Liver (tissue), 9 donors: Measurements from ENCODE around the gene SLC25A22. TPM values are rescaled to one million over a fixed set of nuclear protein-coding genes. Genes with fewer than 3 reads are reported as not detected.
A peak's percentile ranks its signal among the peaks of the same experiment; 100 is the strongest.

ENCODE experiments used
- DNase-seq: peaks from one replicate; pipeline ENCODE4 v3.0.0-alpha.2; 2017; ENCODE audit warnings: low spot score
- H3K27ac ChIP-seq, 2 donors: one replicate each; pipeline ENCODE4 v1.7.0; 2013; ENCODE audit warnings: inconsistent platforms in 2 of 2, low read length in 2 of 2, control low read depth in 1 of 2, low read depth in 1 of 2, mild to moderate bottlenecking in 1 of 2
- H3K27me3 ChIP-seq, 4 donors: one replicate each; pipeline versions ENCODE4 v1.6.1 to v1.7.0; 2013; ENCODE audit warnings: low read length in 3 of 4, inconsistent platforms in 1 of 4, mild to moderate bottlenecking in 1 of 4, moderate library complexity in 1 of 4; ENCODE audit not compliant: control insufficient read depth in 4 of 4, insufficient read depth in 4 of 4
- H3K36me3 ChIP-seq, 4 donors: one replicate each; pipeline versions ENCODE4 v1.6.1 to v1.7.0; 2013; ENCODE audit warnings: low read length in 3 of 4, mild to moderate bottlenecking in 3 of 4, low read depth in 1 of 4, moderate library complexity in 1 of 4; ENCODE audit not compliant: control insufficient read depth in 4 of 4, insufficient read depth in 3 of 4
- H3K4me1 ChIP-seq, 4 donors: one replicate each; pipeline versions ENCODE4 v1.6.1 to v1.7.0; 2013; ENCODE audit warnings: low read length in 3 of 4, mild to moderate bottlenecking in 3 of 4, moderate library complexity in 1 of 4; ENCODE audit not compliant: control insufficient read depth in 4 of 4, insufficient read depth in 4 of 4
- H3K4me3 ChIP-seq, 3 donors: one replicate each; pipeline versions ENCODE4 v1.6.1 to v1.7.0; 2013; ENCODE audit warnings: low read length in 3 of 3, control low read depth in 1 of 3, low read depth in 1 of 3, mild to moderate bottlenecking in 1 of 3
- H3K9ac ChIP-seq, 2 donors: one replicate each; pipeline ENCODE4 v1.7.0; 2013; ENCODE audit warnings: low read length in 2 of 2, mild to moderate bottlenecking in 2 of 2, moderate library complexity in 2 of 2, control low read depth in 1 of 2, low read depth in 1 of 2
- H3K9me3 ChIP-seq, 4 donors: one replicate each; pipeline versions ENCODE4 v1.6.1 to v1.7.0; 2013; ENCODE audit warnings: low read length in 3 of 4; ENCODE audit not compliant: control insufficient read depth in 4 of 4
- FOXA1 ChIP-seq: IDR thresholded peaks from 2 replicates; pipeline ENCODE4 v1.6.1; 2016; ENCODE audit warnings: antibody characterized with exemption
- GABPA ChIP-seq, 2 donors: IDR thresholded peaks in 1 of 2; conservative IDR thresholded peaks in 1 of 2; 2 replicates each; pipeline ENCODE4 v1.6.1; 2016; ENCODE audit warnings: antibody characterized with exemption in 2 of 2, mild to moderate bottlenecking in 1 of 2, moderate library complexity in 1 of 2
- HNF4A ChIP-seq, 2 donors: conservative IDR thresholded peaks; 2 replicates each; pipeline ENCODE4 v1.6.1; 2016; ENCODE audit warnings: antibody characterized with exemption in 2 of 2, mild to moderate bottlenecking in 2 of 2
- NR2F2 ChIP-seq: IDR thresholded peaks from 2 replicates; pipeline ENCODE4 v1.6.1; 2016; ENCODE audit warnings: antibody characterized with exemption
- RAD21 ChIP-seq, 2 donors: IDR thresholded peaks; 2 replicates each; pipeline ENCODE4 v1.6.1; 2016; ENCODE audit warnings: antibody characterized with exemption in 2 of 2, mild to moderate bottlenecking in 2 of 2
- SP1 ChIP-seq: IDR thresholded peaks from 2 replicates; pipeline ENCODE4 v1.6.1; 2018; ENCODE audit warnings: antibody characterized with exemption, mild to moderate bottlenecking
- YY1 ChIP-seq: IDR thresholded peaks from 2 replicates; pipeline ENCODE4 v1.6.1; 2016; ENCODE audit warnings: antibody characterized with exemption, mild to moderate bottlenecking
- WGBS: extraction: QIAGEN DNeasy Blood & Tissue Kit; methylation state at CpG from one replicate; pipeline ENCODE4 v1.1.7; 2013; 5-methylcytosine and 5-hydroxymethylcytosine counted together
- polyA plus RNA-seq, 2 donors: library from polyadenylated mRNA; stranded (reverse) in 1 of 2; unstranded in 1 of 2; fragments of 200-250 nt in 1 of 2; fragments of >200 nt in 1 of 2; fragmentation: Nextera tagmentation in 1 of 2; extraction: Ambion mirVana in 1 of 2; gene quantifications; one replicate each; pipeline versions ENCODE4 v1.2.1 to v1.2.3, GENCODE V29; 2013 to 2015
- total RNA-seq, 2 donors: library from RNA; depleted of rRNA; stranded (reverse); fragments of >200 nt; gene quantifications; one replicate each; pipeline ENCODE4 v1.2.3, GENCODE V29; 2014
- TF ChIP-seq, protein P1 (sequence below): fragments of 150-350 bp; IDR thresholded peaks from 2 replicates; pipeline ENCODE4 v1.5.1; 2017; ENCODE audit warnings: improper control_type of control experiment, low read depth, low read length; ENCODE audit not compliant: missing input control
- TF ChIP-seq, protein P2 (sequence below): IDR thresholded peaks from 2 replicates; pipeline ENCODE4 v1.6.1; 2016; ENCODE audit warnings: antibody characterized with exemption, mild to moderate bottlenecking
- TF ChIP-seq, protein P3 (sequence below): IDR thresholded peaks from 2 replicates; pipeline ENCODE4 v1.6.1; 2016; ENCODE audit warnings: antibody characterized with exemption
- donor health status: healthy.
- donor health status: healthy.
- donor health status: healthy.
- donor health status: healthy.
- donor health status: healthy.

Gene SLC25A22
- total RNA-seq (10 to 100 TPM in 1 of 2 donors, 1 to 10 TPM in 1; 5.3 to 15.1 TPM), polyA plus RNA-seq (10 to 100 TPM in 1 of 2 donors, 1 to 10 TPM in 1; 9.0 to 26.8 TPM)

DNA sequence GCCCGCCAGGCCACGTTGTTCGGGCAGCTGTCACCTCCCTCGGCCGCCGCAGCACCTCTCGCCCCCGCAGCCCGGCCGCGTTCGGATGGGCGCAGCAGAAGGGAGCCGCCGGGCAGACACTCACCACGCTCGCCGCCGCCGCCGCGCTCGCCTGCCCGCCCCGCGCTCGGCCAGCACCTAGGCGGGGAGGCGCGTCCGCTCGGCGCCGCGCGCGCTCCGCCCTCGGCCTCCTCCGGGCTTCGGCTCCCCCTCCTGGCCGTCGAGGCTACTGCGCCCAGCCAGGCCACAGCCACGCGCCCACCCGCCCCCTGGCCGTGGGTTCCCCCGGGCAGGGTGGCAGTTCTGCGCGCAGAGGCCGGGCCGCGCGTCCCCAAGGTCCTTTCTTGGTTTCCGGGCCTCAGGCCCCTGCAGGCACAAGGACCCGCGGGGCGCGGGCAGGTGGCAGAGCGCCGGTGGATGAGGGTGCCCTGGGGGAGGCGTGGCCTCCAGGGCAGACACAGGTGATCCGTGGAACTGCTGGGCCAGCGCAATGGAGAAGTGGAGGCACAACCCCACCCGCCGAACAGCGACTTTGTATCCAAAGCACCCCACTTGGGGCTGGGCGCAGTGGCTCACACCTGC lies at the start of gene SLC25A22:
TSS of gene SLC25A22 (minus strand) at position 189 of the 621 bp plus-strand sequence. CDS start 3,275 bp downstream, outside the sequence.
- Histone ChIP-seq H3K27me3 (no peaks in the 10 kb centered on the region), H3K4me1 (peaks cover 11 to 46% (median 28%) of the 10 kb centered on the region in 4 donors), H3K9me3 (no peaks in the 10 kb centered on the region), H3K36me3 (peaks cover 0 to 7% (median 2%) of the 10 kb centered on the region in 4 donors), H3K4me3 (peak within 1 kb of the TSS; percentile 8 to 77 (median 46)), H3K9ac (peak within 1 kb of the TSS; percentile 17 to 58), H3K27ac (peak within 1 kb of the TSS; percentile 97 to 98)
- TF ChIP-seq RAD21 (IDR thresholded peaks at IDR 0.05) (peak in 1 of 2 donors; percentile 65), YY1 (no peak)
- TF ChIP-seq, protein P1, sequence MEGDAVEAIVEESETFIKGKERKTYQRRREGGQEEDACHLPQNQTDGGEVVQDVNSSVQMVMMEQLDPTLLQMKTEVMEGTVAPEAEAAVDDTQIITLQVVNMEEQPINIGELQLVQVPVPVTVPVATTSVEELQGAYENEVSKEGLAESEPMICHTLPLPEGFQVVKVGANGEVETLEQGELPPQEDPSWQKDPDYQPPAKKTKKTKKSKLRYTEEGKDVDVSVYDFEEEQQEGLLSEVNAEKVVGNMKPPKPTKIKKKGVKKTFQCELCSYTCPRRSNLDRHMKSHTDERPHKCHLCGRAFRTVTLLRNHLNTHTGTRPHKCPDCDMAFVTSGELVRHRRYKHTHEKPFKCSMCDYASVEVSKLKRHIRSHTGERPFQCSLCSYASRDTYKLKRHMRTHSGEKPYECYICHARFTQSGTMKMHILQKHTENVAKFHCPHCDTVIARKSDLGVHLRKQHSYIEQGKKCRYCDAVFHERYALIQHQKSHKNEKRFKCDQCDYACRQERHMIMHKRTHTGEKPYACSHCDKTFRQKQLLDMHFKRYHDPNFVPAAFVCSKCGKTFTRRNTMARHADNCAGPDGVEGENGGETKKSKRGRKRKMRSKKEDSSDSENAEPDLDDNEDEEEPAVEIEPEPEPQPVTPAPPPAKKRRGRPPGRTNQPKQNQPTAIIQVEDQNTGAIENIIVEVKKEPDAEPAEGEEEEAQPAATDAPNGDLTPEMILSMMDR = peak; percentile 78
- peak; percentile 85 for DNase-seq
- 3% methylated on average over 69 of the region's 69 CpGs for WGBS

DNA sequence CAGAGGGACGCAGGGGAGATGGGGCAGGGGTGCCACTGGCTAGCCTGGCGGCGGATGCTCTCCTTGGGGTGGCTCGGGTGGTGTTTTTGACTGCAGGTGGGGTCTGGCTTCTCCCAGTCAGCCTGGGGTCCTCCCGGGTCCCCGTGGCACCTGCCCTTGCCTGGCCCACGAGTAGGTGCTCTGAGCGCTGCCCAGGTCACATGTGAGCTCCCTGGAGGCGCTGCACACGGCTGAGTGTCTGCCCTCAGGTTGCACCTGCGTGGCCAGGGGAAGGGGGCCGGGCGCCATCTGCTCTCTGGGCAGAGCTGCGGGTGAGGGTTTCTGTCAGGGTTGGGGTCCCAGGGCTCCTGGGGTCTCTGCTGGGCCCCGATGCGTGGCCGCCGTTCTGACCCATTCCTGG lies 49.8 kb upstream of the SLC25A22 start:
- Histone ChIP-seq H3K36me3 (no peaks in the 10 kb centered on the region), H3K27ac (no peak overlapping the region), H3K9ac (no peak overlapping the region), H3K27me3 (peaks cover 0 to 3% (median 0%) of the 10 kb centered on the region in 4 donors), H3K9me3 (no peaks in the 10 kb centered on the region), H3K4me1 (peaks cover 16 to 45% (median 24%) of the 10 kb centered on the region in 4 donors), H3K4me3 (no peak overlapping the region)
- TF ChIP-seq GABPA (IDR thresholded peaks at IDR 0.05 in 1 of 2, conservative IDR thresholded peaks at IDR 0.05 in 1 of 2) (no peak), FOXA1 (no peak), HNF4A (conservative IDR thresholded peaks at IDR 0.05) (no peak), SP1 (no peak), NR2F2 (no peak)
- TF ChIP-seq, protein P2, sequence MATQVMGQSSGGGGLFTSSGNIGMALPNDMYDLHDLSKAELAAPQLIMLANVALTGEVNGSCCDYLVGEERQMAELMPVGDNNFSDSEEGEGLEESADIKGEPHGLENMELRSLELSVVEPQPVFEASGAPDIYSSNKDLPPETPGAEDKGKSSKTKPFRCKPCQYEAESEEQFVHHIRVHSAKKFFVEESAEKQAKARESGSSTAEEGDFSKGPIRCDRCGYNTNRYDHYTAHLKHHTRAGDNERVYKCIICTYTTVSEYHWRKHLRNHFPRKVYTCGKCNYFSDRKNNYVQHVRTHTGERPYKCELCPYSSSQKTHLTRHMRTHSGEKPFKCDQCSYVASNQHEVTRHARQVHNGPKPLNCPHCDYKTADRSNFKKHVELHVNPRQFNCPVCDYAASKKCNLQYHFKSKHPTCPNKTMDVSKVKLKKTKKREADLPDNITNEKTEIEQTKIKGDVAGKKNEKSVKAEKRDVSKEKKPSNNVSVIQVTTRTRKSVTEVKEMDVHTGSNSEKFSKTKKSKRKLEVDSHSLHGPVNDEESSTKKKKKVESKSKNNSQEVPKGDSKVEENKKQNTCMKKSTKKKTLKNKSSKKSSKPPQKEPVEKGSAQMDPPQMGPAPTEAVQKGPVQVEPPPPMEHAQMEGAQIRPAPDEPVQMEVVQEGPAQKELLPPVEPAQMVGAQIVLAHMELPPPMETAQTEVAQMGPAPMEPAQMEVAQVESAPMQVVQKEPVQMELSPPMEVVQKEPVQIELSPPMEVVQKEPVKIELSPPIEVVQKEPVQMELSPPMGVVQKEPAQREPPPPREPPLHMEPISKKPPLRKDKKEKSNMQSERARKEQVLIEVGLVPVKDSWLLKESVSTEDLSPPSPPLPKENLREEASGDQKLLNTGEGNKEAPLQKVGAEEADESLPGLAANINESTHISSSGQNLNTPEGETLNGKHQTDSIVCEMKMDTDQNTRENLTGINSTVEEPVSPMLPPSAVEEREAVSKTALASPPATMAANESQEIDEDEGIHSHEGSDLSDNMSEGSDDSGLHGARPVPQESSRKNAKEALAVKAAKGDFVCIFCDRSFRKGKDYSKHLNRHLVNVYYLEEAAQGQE = no peak
- TF ChIP-seq, protein P3, sequence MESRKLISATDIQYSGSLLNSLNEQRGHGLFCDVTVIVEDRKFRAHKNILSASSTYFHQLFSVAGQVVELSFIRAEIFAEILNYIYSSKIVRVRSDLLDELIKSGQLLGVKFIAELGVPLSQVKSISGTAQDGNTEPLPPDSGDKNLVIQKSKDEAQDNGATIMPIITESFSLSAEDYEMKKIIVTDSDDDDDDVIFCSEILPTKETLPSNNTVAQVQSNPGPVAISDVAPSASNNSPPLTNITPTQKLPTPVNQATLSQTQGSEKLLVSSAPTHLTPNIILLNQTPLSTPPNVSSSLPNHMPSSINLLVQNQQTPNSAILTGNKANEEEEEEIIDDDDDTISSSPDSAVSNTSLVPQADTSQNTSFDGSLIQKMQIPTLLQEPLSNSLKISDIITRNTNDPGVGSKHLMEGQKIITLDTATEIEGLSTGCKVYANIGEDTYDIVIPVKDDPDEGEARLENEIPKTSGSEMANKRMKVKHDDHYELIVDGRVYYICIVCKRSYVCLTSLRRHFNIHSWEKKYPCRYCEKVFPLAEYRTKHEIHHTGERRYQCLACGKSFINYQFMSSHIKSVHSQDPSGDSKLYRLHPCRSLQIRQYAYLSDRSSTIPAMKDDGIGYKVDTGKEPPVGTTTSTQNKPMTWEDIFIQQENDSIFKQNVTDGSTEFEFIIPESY = no peak
- 76% methylated on average over 18 of the region's 18 CpGs for WGBS
- no peak for DNase-seq
